ENCODE data around the gene ANKRD23.

The ANKRD23 gene

DNA sequence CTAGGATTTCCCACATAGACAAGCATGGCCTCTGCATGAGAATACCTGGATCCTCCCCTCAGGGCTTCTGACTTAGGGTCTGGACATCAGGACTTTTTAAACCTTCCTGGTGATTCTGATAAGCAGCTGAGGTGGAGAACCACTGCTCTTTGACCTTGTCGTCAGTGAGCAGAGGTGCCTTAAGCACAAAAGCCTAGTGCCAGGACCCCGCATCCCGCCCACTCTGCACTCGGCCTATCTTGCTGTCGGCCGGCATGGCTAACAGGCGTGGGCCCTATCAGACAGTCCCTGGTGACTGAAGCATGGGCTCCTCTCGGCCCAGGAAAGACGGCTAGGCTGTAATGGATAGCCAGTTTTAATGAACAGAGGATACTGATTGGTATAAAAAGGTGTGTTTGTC lies 6.2 kb downstream of the ANKRD23 start:
- DNase-seq (ENCODE audit: low spot score), result no peak

DNA sequence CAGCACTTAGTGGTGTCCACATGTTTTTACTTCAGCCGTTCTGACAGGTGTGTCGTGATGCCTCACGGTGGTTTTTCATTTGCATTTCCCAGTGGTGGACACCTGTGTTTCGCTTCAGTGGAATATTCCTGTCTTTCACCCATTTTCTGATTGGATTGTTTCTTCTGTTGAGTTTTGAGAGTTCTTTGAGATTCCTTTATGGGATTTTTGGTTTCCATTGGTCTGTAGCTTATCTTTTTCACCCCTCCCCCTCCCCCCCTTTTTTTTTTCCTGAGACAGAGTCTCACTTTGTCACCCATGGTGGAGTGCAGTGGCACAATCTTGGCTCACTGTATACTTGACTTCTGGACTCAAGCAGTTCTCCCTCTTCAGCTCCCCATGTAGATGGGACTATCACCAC lies 8.0 kb downstream of the ANKRD23 start:
- no peak for DNase-seq (ENCODE audit: low spot score)

DNA sequence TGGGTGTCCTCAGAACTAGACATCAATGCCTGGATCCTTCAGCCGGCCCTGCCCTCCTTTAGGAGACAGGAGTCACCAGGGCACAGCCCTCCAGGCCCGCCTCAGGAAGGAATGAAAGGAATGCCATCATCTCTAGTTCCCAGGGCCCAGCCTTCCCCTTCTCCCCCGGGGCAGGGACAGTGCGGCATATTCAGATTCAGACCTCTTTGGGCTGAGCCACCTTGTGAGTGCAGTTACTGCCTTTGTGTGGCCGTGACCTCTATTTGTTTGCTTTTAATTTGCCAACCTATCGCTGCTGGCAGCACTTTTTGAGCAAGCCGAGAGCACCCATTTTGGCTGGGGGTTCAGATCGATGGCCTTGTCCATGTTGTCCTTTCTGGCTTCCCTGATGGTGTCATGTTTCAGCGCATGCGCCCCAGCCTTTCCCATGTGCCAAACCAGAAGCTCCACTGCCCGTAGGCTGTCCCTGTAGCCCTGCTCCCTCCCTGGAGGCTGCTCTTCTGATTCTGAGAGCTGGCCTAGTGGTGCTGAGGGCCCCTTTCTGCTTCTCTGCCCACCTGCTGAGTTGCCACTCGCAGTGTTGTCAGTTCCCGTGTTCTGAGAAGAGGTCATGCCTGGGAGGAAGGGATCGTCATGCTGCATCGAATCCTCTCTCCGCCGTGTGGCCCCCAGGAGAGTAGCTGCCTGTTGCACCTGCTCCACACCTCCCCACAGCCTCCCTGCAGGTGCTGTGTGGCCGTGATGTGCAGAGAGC lies 10.9 kb downstream of the ANKRD23 start:
- DNase-seq (ENCODE audit: low spot score), result peak; percentile 92

DNA sequence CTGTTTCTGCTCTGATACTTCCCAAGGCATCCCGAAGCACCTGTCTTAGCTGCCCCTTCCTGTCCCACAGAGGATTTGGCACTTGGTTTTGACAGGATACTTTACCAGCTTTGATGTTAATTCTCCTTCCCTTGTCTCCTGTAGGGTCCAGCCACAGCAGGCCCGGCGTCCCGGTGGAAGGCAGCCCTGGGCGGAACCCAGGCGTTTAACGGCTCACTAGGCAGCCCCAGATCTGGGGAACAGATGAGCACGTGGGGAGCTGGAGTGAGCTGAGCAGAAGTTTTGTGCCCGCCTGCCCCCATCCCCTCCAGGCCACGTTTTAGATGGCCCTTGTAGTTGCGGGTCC lies 11.4 kb downstream of the ANKRD23 start:
- DNase-seq (ENCODE audit: low spot score), result no peak

DNA sequence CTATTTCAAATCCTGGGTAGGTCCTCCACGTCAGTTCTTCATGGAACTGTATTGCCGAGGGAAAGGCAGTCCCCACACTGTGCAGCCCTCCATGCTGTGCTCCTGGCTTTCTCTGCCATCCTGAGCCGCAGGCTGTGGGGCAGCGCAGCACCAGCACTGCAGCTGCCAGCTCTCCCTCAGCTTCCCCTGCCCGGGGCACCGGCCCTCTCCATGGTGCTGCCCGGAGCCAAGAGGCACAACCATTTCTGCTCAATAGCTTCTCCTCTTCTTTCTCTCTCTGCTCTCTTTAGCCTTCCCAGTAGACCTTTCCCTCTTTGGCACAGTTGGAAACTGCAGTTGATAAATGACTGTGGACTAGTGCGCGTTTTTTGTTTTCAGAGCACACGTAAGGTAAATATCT lies 12.1 kb downstream of the ANKRD23 start:
- DNase-seq (ENCODE audit: low spot score), result peak; percentile 71

DNA sequence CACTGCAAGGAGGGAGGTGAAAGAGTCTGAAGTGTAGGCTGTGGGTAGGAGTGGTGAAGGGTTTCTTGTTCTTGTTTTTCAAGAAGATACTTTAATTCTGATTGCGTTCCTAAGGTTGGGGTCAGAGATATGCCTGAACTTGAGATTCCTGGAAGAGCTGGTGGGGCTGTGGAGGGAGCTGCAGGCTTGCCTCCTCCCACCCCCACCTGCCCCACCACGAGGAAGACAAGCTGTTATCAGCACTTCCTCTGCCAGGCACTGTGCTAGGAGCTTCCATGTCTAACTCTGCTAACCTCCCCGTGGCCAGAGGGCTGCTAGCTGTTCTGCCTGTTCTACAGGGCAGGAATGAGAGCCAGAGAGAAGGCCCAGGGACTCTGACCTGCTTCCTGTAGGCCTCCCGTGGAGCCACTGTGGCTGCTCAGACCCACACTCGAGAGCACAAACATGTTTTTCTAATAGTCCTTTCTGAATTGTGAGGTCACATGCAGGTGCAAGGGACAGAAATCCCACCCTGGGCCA lies 13.7 kb downstream of the ANKRD23 start:
- DNase-seq (ENCODE audit: low spot score), result no peak

DNA sequence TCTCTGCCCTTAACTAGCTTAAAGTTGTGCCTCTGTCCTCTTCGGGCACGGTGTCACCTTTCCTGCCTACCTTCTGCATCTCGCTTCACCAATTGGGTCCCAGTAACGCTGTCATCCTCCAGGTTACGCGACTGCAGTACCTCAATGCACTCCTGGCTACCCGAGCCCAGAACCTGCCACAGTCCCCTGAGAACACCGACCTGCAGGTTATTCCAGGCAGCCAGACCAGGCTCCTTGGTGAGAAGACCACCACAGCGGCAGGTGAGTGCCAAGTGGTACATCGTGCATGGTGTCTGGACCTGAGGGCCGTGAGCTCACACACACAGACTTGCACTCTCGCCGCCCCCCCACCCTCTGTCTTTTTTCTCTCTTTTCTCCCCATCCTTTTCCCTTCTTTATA lies 14.9 kb downstream of the ANKRD23 start:
- no peak for DNase-seq (ENCODE audit: low spot score)

DNA sequence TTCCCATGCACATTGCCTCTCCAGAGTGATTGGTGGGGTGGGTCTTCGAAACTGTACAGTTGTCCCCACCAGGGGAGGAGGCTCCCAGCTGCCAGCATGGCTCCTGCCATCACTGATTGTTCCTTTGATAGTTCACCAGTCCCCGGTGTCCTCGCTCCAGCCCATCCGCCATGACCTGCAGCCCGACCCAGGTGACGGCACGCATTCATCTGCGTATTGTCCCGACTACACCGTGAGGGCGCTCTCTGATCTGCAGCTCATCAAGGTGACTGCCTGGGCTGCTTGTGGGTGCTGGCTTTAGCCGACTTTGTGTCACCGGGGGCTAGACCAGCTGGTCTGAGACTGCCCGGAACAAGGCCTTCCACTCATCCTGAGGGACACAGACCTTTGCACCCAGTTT lies 15.4 kb downstream of the ANKRD23 start:
- no peak for DNase-seq (ENCODE audit: low spot score)

DNA sequence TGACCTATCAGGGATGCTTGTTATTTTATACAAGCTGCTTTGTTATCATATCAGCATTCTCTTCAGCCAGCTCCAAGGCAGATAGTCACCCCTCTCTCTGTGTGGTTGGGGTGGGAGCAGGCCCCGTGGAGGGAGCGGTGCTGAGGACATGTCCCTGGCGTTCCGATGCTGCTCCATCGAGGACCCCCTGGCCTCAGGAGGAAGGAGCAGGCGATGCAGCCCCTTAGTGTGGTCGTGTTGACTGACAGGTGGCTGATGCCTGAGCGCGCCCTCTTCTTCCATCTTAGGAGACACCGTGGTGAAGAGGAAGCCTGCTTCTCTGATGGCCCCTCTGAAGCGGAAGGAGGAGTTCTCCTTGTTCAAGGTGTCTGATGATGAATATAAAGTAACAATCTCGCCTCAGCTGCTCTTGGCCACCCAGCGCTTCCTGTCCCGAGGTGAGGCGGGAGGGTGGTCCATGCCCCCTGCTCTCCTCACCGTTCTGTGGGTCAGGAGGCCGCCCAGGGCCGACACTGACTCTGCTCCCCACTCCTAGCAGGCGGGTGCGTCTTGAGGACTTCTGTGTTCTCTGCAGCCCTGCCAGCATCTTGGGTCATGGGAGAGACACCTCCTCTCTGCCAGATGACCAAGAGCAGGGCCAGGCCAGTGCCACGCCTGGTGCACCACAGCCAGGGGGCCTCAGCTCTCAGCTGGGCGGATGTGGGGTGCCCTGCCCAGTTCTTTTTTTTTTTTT lies 17.1 kb downstream of the ANKRD23 start:
- DNase-seq (ENCODE audit: low spot score), result no peak

DNA sequence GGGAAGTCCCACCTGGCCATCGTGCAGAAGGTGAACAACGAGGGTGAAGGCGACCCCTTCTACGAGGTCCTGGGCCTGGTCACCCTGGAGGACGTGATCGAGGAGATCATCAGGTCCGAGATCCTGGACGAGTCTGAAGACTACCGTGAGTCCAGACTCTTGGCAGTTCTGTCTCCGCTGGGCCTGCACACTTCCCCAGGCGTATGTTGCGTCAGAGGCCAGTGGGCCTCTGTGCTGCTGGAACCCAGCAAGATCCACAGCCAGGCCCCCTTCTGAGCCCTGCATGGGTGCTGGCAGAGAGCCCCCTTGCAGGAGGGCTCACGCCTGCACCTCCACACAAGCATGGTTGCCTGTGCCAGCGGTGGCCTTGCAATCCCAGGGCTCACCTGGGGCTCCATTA lies 18.8 kb downstream of the ANKRD23 start:
- no peak for DNase-seq (ENCODE audit: low spot score)

DNA sequence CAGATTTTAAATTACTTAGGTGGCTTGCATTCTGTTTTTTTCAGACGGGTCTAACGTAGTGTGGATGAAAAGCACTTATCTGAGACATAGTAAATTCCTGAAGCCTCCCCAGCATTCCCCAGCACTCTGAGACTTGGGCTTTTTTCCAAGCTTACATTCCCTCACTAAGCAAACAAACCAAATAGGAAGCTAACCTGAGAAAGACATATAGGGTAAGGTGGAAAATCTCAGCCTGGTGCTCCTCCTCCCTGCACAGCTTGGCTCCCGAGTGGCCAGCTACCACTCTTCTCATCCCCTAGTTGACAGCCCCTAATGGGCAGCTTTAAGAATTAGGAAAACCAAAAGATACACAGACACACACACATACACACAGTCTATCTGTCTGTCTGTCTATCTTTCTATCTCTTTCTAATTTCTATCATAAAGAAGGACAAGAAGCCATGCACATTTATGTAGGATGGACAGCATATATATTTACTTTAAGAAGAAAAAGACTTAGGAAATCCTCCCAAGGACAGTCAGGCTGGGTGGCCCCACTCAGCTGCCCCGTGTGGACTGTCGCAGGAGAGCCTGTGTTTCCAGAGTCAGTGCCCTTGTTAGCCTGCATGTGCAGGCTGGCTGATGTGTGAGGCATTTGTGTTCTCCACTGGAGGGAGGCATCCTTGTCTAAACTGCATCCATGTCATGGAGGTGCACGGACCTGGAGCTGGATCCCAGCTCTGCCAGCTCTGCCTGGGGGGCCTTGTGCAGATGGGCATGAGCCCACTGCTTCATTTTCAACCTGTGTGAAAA lies 19.5 kb downstream of the ANKRD23 start:
- DNase-seq (ENCODE audit: low spot score), result no peak

DNA sequence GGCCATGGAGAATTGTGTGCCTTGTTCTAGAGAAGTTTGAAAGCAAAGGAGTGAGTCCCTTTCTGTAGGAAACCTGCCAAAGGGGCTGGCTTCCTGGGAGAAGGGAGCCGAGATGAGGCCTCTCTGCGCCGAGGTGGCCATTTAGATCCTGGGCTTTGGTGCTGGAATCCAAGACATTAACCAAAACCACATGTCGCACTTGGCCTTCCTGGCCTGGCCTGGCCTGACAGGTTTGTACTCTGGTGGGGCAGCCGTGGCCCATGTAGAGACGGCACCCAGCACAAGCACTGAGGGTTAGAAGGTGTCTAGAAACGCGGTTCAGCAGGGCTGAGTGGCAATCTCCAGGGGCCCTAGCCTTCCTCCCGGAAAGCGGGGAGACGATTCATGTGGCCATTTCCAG lies 20.6 kb downstream of the ANKRD23 start:
- no peak for DNase-seq (ENCODE audit: low spot score)

DNA sequence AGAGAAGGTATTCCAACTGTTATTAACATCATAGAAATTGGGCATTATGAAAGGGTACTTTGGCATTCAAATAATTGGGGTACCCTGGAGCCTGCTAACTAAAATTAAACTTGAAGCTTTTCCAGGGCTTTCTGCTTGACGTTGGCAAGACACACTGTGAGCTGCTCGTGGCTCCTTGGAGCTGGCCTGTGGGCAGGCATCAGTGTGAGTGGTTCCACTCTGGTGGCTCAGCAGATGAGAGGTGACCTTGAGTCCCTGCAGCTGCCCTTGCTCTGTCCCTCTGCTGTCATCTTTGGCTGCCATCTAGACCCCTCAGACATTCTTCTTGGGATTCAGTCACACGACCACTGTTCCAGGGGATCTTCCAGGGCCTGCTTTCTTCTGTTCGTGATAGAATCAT lies 21.0 kb downstream of the ANKRD23 start:
- no peak for DNase-seq (ENCODE audit: low spot score)

DNA sequence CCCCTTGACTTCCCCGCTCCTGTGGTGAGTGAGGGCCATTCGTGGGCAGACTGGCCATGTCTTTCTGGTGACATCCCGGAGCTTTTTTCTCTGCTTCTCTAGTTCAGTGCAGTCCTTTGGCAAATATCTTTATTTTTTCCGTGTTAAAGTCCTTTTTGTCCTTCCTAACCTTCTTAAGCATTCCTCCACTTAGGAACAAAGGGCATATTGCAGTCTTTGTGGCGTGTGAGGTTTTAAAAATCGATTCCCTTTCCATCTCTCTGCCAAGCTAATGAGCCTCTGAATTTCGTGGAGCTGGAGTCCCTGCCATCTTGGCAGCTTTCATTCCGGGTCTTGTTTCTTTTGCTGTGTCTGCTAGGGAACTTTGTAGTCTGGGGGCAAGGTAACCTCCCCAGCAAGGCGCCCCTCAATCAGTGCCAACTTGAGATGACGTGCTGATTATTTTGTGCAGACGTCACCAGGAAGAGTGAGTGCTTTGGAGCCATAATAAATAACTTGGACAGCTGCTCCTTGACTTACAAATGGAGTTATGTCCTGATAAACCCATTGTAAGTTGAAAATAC lies 22.6 kb downstream of the ANKRD23 start:
- DNase-seq (ENCODE audit: low spot score), result no peak

DNA sequence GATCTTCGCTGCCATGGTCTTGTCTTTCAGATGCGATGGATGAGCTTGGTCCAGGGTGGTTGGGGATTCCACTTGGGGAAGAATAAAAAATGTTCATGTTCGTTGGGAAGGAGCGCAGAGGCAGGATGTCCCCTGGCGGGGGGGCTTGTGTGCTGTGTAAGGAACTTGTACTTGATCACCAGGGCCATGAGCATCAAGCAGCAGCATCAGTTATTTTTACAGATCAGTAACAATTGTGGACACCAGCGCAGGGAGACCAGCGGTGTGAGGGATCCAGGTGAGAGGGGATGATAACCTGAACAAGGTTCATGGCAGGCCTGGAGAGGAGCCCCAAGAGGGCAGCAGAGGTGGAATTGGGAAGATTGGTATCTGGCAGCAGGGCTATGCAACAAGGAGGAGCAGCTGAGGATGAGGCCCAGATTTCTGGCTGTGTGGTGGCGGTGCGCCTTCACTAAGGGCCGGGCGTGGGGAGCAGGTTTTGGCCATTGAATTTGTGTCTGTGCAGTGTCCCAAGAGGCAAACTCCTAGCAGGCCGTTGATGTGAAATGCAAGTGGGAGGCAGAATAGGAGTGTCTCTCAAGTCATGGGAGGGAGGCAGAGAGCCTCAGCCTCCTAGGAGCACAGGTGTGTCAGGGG lies 23.8 kb downstream of the ANKRD23 start:
- DNase-seq (ENCODE audit: low spot score), result no peak

DNA sequence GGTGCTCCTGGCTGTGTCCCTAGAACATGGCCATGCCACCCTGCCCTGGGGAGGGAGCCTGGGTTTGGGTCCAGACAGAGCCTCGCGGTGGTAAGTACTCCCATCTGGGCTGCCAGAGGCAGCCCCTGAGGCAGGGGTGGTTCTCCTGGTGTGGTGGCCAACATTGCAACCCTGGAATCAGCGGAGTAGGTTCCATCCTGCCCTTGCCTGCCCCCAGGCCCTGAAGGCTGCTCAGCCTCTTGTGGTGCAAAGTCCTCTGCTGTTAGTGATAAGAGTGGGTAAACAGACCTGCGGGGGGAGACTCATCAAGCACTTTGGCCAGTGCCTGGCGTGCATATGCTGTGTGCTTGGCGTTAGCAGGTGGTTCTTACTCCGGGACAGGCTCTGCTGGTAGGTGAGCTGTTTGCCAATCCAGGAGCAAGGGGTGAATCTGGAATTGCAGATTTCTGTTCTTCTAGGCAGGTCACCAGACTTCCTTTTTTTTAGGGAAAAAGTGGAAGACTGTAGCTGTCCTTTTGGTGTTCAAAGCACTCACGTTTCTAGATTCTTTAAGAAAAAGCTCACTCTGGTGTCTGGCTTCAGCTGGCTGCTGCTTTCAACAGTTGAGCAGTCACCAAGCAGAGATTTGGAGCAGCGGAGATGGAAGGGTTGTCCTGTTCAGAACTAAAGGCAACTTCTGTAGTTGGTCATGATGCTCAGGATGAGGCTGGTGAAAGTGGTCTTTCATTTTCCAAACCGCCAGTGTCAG lies 24.5 kb downstream of the ANKRD23 start:
- DNase-seq (ENCODE audit: low spot score), result no peak

DNA sequence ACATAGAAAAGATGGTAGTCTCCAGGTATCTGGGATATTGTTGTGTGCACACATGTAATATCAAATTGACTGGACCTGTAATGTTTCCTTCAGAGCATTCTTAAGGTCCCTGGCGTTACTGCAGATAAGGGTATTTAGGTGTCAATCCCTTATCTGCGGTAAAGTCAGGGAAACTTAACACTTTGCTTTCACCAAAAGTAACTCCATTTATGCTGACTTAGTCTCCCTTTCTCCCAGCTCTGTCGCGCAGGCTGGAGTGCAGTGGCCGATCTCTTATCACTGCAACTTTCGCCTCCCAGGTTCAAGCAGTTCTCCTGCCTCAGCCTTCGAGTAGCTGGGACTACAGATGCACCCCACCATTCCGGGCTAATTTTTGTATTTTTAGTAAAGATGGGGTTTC lies 25.9 kb downstream of the ANKRD23 start:
- DNase-seq (ENCODE audit: low spot score), result no peak

DNA sequence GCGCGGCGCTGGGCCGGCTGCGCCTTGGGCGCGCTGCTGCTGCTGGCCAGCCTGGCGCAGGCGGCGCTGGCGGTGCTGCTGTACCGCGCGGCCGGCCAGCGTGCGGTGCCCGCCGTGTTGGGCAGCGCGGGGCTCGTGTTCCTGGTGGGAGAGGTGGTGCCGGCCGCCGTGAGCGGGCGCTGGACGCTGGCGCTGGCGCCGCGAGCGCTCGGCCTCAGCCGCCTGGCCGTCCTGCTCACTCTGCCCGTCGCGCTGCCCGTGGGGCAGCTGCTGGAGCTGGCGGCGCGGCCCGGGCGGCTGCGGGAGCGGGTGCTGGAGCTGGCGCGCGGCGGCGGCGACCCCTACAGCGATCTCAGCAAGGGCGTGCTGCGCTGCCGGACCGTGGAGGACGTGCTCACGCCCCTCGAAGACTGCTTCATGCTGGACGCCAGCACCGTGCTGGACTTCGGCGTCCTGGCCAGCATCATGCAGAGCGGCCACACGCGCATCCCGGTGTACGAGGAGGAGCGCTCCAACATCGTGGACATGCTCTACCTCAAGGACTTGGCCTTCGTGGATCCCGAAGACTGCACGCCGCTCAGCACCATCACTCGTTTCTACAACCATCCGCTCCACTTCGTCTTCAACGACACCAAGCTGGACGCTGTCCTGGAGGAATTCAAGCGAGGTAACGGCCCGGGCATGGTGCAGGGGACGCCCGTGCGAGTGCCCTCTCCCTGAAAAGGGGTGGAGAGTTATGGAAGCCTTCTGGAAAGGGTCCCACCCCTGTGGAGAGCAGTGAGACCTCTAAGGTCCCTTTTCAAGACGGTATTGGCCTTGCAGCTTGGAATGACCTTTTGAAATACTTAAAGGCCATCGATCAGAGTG lies 26.8 kb downstream of the ANKRD23 start:
- no peak for DNase-seq (ENCODE audit: low spot score)

DNA sequence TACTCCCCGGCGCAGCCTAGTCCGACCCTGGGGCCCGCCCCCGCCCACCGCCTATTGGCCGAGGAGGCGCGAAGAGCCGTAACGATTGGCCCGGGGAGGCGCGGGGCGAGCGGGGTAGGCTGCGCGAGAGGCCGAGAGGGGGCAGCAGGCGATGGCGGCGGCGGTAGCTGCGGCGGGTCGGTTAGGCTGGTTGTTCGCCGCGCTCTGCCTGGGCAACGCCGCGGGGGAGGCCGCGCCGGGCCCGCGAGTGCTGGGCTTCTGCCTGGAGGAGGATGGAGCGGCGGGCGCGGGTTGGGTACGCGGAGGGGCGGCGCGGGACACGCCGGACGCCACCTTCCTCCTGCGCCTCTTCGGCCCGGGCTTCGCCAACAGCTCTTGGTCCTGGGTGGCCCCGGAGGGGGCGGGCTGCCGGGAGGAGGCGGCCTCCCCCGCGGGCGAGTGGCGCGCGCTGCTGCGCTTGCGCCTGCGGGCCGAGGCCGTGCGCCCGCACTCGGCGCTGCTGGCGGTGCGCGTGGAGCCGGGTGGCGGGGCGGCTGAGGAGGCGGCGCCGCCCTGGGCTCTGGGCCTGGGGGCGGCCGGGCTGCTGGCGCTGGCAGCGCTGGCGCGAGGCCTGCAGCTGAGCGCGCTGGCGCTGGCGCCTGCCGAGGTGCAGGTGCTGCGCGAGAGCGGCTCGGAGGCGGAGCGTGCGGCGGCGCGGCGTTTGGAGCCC lies 27.5 kb downstream of the ANKRD23 start, which contains the start of gene CNNM3:
Gene CNNM3, plus strand, starts transcription at position 142 of the 709 bp plus-strand sequence. Its CDS starts 10 bp downstream, at position 152.
- DNase-seq (ENCODE audit: low spot score), result peak; percentile 100
